A673 (cell line): ENCODE measurements around the gene KAT7. TPM values are rescaled to one million over a fixed set of nuclear protein-coding genes. Genes with fewer than 3 reads are reported as not detected.

ENCODE experiments used
- BruUV-seq: library from RNA; stranded (reverse); fragments of 400-500 nt; replicated peaks from 2 replicates; lab custom pipeline; 2021; lab: Mats Ljungman, UMichigan
- CTCF ChIA-PET: fragments of 300-600 bp; sonication (Branson Sonifier 250); formaldehyde crosslinking; loops from one replicate; lab custom pipeline; 2022; ENCODE audit warnings: antibody characterized with exemption; lab: Charles Lee
- POLR2A ChIA-PET: fragments of 300-600 bp; sonication (Branson Sonifier 250); formaldehyde crosslinking; loops from one replicate; lab custom pipeline; 2022; ENCODE audit warnings: antibody characterized with exemption; ENCODE audit not compliant: low non-redundant PET; lab: Charles Lee
- DNase-seq: peaks from one replicate; pipeline ENCODE4 v3.0.0-alpha.2; 2015; ENCODE audit warnings: low spot score
- H3K27ac ChIP-seq: fragments of 200-600 bp; sonication (generic); 2 replicates; pipeline ENCODE4 v1.5.1; 2016; ENCODE audit warnings: mixed run types, low read depth, mild to moderate bottlenecking, mixed read lengths, antibody characterized with exemption, low read length; ENCODE audit not compliant: poor library complexity, severe bottlenecking
- H3K27me3 ChIP-seq: fragments of 200-600 bp; sonication (generic); replicated peaks from 2 replicates; pipeline ENCODE4 v1.6.1; 2017; ENCODE audit warnings: mixed run types, low read depth, mild to moderate bottlenecking, mixed read lengths, antibody characterized with exemption, low read length; ENCODE audit not compliant: insufficient read depth, poor library complexity
- H3K36me3 ChIP-seq: fragments of 200-600 bp; sonication (generic); 2 replicates; pipeline ENCODE4 v1.6.1; 2016; ENCODE audit warnings: mixed run types, mild to moderate bottlenecking, mixed read lengths, antibody characterized with exemption, low read length; ENCODE audit not compliant: insufficient read depth, poor library complexity, severe bottlenecking
- H3K4me1 ChIP-seq: fragments of 200-600 bp; sonication (generic); 2 replicates; pipeline ENCODE4 v1.6.1; 2017; ENCODE audit warnings: mixed run types, mild to moderate bottlenecking, mixed read lengths, antibody characterized with exemption, low read length; ENCODE audit not compliant: insufficient read depth, poor library complexity, severe bottlenecking
- H3K4me3 ChIP-seq: fragments of 200-600 bp; sonication (generic); 2 replicates; pipeline ENCODE4 v1.5.1; 2016; ENCODE audit warnings: low read depth, mixed run types, mild to moderate bottlenecking, mixed read lengths, low read length; ENCODE audit not compliant: poor library complexity, severe bottlenecking
- H3K9me3 ChIP-seq: fragments of 200-600 bp; sonication (generic); 2 replicates; pipeline ENCODE4 v1.6.1; 2016; ENCODE audit warnings: mixed run types, low read depth, mild to moderate bottlenecking, mixed read lengths, antibody characterized with exemption, low read length; ENCODE audit not compliant: poor library complexity, severe bottlenecking
- CTCF ChIP-seq: fragments of 300-800, 200-600 bp; sonication (generic); conservative IDR thresholded peaks from 2 replicates; pipeline ENCODE4 v1.5.1; 2017; ENCODE audit warnings: low read depth, mild to moderate bottlenecking, antibody characterized with exemption, low read length, moderate library complexity, mixed read lengths
- EZH2 ChIP-seq: fragments of 200-600 bp; sonication (generic); IDR thresholded peaks from 2 replicates; pipeline ENCODE4 v1.6.1; 2017; ENCODE audit warnings: borderline replicate concordance, low read depth, mild to moderate bottlenecking, mixed read lengths, antibody characterized with exemption, low read length; ENCODE audit not compliant: poor library complexity, severe bottlenecking
- intact Hi-C: fragments of 100-400 bp; cut with micrococcal nuclease; formaldehyde crosslinking; loops from one replicate; pipeline ENCODE4 v1.10.0; 2022; ENCODE audit not compliant: unreplicated experiment
- total RNA-seq: library from RNA; stranded (reverse); gene quantifications from 2 replicates; pipeline ENCODE4 v1.2.3, GENCODE V29; 2021

The KAT7 gene
- total RNA-seq, 1 experiment from 2014 or later, result 94.0 TPM

DNA sequence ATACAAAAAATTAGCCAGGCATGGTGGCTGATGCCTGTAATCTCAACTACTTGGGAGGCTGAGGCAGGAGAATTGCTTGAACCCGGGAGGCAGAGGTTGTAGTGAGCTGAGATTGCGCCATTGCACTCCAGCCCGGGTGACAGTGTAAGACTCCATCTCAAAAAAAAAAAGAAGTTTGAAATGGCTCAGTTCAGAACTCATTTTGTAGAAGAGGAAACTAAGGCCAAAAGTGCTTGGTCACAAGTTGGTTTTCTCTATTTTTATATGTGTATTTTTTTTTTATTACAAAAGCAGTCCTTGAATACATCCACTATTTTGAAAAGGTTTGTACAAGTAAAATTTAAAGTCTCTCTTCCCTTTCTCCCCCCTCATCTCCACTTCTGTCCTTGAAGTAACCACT is 53.9 kb downstream of the KAT7 start:
- intact Hi-C loops, result no loop called here
- Histone ChIP-seq H3K36me3 (no peaks in the 10 kb centered on the region), H3K27ac (no peak overlapping the region), H3K27me3 (no peaks in the 10 kb centered on the region), H3K4me3 (no peak overlapping the region), H3K4me1 (peaks cover 2% of the 10 kb centered on the region), H3K9me3 (no peaks in the 10 kb centered on the region)
- DNase-seq, result no peak
- BruUV-seq, result no TSS peak
- TF ChIP-seq CTCF (no peak), EZH2 (no peak)
- CTCF ChIA-PET, result no interaction called here
- POLR2A ChIA-PET, result no interaction called here

DNA sequence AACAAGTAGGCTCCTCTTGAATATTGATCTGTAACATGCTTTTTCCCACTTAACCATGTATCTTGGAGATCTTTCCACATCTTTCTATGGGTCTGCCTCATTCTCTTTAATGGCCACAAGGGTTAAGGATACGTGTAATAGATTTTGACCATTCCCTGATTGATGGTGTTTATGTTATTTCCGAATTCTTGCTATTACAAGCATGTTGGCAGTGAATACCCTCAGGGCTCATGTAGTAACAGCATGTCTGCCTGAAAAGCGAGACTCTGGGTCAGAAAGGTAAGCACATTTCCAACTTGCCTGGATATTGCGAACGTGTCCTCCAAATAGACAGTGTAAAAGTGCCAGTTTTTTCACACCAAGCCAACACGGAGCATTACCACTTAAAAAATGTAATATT is 54.4 kb downstream of the KAT7 start:
- Histone ChIP-seq H3K27me3 (no peaks in the 10 kb centered on the region), H3K9me3 (no peaks in the 10 kb centered on the region), H3K4me1 (no peaks in the 10 kb centered on the region), H3K36me3 (no peaks in the 10 kb centered on the region), H3K27ac (no peak overlapping the region), H3K4me3 (no peak overlapping the region)
- intact Hi-C loops, result no loop called here
- ChIA-PET CTCF (interaction anchor here (0.6 kb wide), 1 partner anchor 246 kb away, joined by 3 read pairs; no protein-coding TSS in a partner anchor), POLR2A (no interaction called here)
- TF ChIP-seq EZH2, result no peak
- TF ChIP-seq CTCF, result no peak
- DNase-seq, result no peak
- no TSS peak for BruUV-seq

GRCh38 chr17:49843774-49844350 is 55.4 kb downstream of the KAT7 start:
- no peak overlapping the region for H3K4me3 ChIP-seq
- no peak for DNase-seq
- no peaks in the 10 kb centered on the region for H3K9me3 ChIP-seq
- no peaks in the 10 kb centered on the region for H3K4me1 ChIP-seq
- no peaks in the 10 kb centered on the region for H3K27me3 ChIP-seq
- POLR2A ChIA-PET, result no interaction called here
- intact Hi-C loops, result no loop called here
- H3K27ac ChIP-seq, result no peak overlapping the region
- TF ChIP-seq CTCF (peak; percentile 53), EZH2 (no peak)
- CTCF ChIA-PET, result interaction anchor here (0.6 kb wide), 1 partner anchor 247 kb away, joined by 3 read pairs; no protein-coding TSS in a partner anchor
- no peaks in the 10 kb centered on the region for H3K36me3 ChIP-seq
- BruUV-seq, result no TSS peak
